Measurements from ENCODE around the gene USP5. TPM values are rescaled to one million over a fixed set of nuclear protein-coding genes. Genes with fewer than 3 reads are reported as not detected.
"Not testable (repeated sequence)": the region's sequence is repeated elsewhere in the genome, so short reads cannot be mapped to it uniquely, and the experiment has no call there.

USP5 gene
- total RNA-seq, 1 donor: 78.1 TPM

GRCh38 chr12:6905414-6906040, 53.6 kb downstream of the USP5 start:
- no peak for DNase-seq (ENCODE audit: low read depth in 2 of 3, low spot score in 2 of 3)

- not testable (repeated sequence) for DNase-seq (ENCODE audit: low read depth in 2 of 3, low spot score in 2 of 3)
Observed at GRCh38 chr12:6908141-6908540, 56.2 kb downstream of the USP5 start.

DNA sequence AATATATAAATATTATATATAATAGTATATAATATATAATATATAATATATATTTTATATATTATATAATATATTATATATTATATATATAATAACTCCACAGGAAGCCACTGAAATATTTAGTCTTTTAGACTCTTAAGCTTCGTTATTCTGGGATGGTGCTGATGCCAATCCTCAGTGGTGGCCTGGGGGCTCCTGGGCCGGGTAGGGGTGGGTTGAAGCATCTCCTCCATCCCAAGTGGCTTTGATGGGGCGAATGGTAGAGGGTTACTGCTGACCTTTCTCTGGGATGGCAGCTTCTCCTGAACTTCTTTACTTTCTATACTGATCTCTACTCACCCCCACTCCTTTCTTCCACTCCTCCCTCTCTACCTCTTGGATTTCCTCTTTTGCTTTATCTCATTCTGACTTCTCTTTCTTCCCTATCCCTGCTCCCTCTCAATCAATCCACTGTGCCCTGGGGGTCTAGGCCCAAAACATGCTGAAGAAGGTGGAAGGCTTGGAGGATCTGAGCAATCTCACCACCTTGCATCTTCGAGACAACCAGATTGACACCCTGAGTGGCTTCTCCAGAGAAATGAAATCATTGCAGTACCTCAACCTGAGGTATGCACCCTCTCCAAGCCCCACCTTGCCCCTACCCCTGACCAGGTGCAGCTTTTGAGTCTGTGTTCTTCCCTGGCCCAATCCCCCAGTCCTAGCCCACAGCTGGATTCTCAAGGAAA, 57.6 kb downstream of the USP5 start:
- DNase-seq (ENCODE audit: low read depth in 2 of 3, low spot score in 2 of 3): no peak

GRCh38 chr12:6912164-6912935, 60.4 kb downstream of the USP5 start:
- no peak for DNase-seq (ENCODE audit: low read depth in 2 of 3, low spot score in 2 of 3)

DNA sequence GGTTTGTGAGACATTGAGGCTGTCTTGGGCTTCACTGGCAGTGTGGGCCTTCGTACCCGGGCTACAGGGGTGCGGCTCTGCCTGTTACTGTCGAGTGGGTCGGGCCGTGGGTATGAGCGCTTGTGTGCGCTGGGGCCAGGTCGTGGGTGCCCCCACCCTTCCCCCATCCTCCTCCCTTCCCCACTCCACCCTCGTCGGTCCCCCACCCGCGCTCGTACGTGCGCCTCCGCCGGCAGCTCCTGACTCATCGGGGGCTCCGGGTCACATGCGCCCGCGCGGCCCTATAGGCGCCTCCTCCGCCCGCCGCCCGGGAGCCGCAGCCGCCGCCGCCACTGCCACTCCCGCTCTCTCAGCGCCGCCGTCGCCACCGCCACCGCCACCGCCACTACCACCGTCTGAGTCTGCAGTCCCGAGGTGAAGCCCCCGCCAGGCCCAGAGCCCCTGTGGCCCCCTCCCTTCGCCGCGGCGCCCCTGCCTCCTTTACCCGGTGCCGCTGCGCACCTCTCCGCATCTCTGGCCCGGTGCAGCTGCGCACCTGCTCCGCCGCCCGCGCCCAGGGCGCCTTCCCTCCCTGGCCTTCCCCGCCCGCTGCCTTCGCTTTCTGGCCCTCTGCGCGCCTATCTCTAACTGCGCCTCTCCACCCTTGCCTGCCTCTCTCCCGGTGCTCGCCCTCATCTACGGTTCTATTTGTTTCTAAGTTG, 62.4 kb downstream of the USP5 start, which contains the start of gene ENO2:
Gene ENO2 (plus strand): TSS at position 335 of the 701 bp plus-strand sequence. CDS start 1,253 bp downstream, outside the sequence.
- peak; percentile 71 to 80 (median 76) for DNase-seq (ENCODE audit: low read depth in 2 of 3, low spot score in 2 of 3)

GRCh38 chr12:6914947-6915788, 63.2 kb downstream of the USP5 start:
- no peak for DNase-seq (ENCODE audit: low read depth in 2 of 3, low spot score in 2 of 3)

- no peak for DNase-seq (ENCODE audit: low read depth in 2 of 3, low spot score in 2 of 3)
Observed at GRCh38 chr12:6915789-6916285, 63.9 kb downstream of the USP5 start.

Other genes with a start within 250 kb of the USP5 start
- 305 TPM for gene CHD4, start 244.8 kb upstream of the USP5 start, total RNA-seq
- 3.8 TPM for gene LPAR5, start 216.2 kb upstream of the USP5 start, total RNA-seq
- gene ACRBP, start 204.7 kb upstream of the USP5 start, total RNA-seq: 15.9 TPM
- gene ING4, start 189.0 kb upstream of the USP5 start, total RNA-seq: 57.6 TPM
- gene ZNF384, start 162.8 kb upstream of the USP5 start, total RNA-seq: 48.7 TPM
- gene PIANP, start 151.3 kb upstream of the USP5 start, total RNA-seq: under 0.01 TPM
- 55.7 TPM for gene COPS7A, start 128.1 kb upstream of the USP5 start, total RNA-seq
- 213 TPM for gene MLF2, start 99.0 kb upstream of the USP5 start, total RNA-seq
- 27.7 TPM for gene PTMS, start 85.8 kb upstream of the USP5 start, total RNA-seq
- 12.1 TPM for gene LAG3, start 79.6 kb upstream of the USP5 start, total RNA-seq
- gene CD4, start 62.6 kb upstream of the USP5 start, total RNA-seq: 3.8 TPM
- 29.6 TPM for gene GPR162, start 30.3 kb upstream of the USP5 start, total RNA-seq
- gene P3H3, start 23.7 kb upstream of the USP5 start, total RNA-seq: 13.2 TPM
- gene GNB3, start 11.2 kb upstream of the USP5 start, total RNA-seq: 1.9 TPM
- 3.5 TPM for gene CDCA3, start 864 bp upstream of the USP5 start, total RNA-seq
- 440 TPM for gene TPI1, start 15.4 kb downstream of the USP5 start, total RNA-seq
- 10.8 TPM for gene SPSB2, start 21.2 kb downstream of the USP5 start, total RNA-seq
- 16.2 TPM for gene LRRC23, start 52.7 kb downstream of the USP5 start, total RNA-seq
- 14.0 TPM for gene ENO2, start 62.4 kb downstream of the USP5 start, total RNA-seq
- 25.0 TPM for gene ATN1, start 75.8 kb downstream of the USP5 start, total RNA-seq
- gene RNU7-1, start 91.7 kb downstream of the USP5 start, total RNA-seq: not detected
- gene C12orf57, start 91.9 kb downstream of the USP5 start, total RNA-seq: 336 TPM
- gene PTPN6, start 99.2 kb downstream of the USP5 start, total RNA-seq: 403 TPM
- 344 TPM for gene PHB2, start 118.5 kb downstream of the USP5 start, total RNA-seq
- 22.4 TPM for gene EMG1, start 118.8 kb downstream of the USP5 start, total RNA-seq
- 33.1 TPM for gene LPCAT3, start 166.3 kb downstream of the USP5 start, total RNA-seq
- 0.81 TPM for gene C1S, start 208.6 kb downstream of the USP5 start, total RNA-seq
- gene C1R, start 240.3 kb downstream of the USP5 start, total RNA-seq: 11.0 TPM

Data from hematopoietic multipotent progenitor cell (in vitro differentiated cells).